H54 (cell line): ENCODE data around the gene RNF8.
A peak's percentile ranks its signal among the peaks of the same experiment; 100 is the strongest.
"Not testable (repeated sequence)": the region's sequence is repeated elsewhere in the genome, so short reads cannot be mapped to it uniquely, and the experiment has no call there.

Source experiments
- DNase-seq: peaks from one replicate; pipeline ENCODE4 v3.0.0; 2011; ENCODE audit warnings: low spot score, mixed read lengths; ENCODE audit not compliant: insufficient read length
- FAIRE-seq: peaks from 3 replicates; lab custom pipeline; 2011; peaks lifted over from hg19 to GRCh38; lab: Jason Lieb, UNC
- POLR2A ChIP-seq: IDR thresholded peaks from 2 replicates; pipeline ENCODE4 v1.6.1; 2011; ENCODE audit warnings: low read depth, mild to moderate bottlenecking, low read length

The RNF8 gene

GRCh38 chr6:37353761-37354525 is at the start of gene RNF8:
RNF8 (plus strand) TSS chr6:37353983; CDS start chr6:37354165, 182 bp downstream.
- FAIRE-seq (no peak), DNase-seq (peak; percentile 96)
- peak; percentile 86 for TF ChIP-seq POLR2A

- FAIRE-seq (no peak), DNase-seq (no peak)
- TF ChIP-seq POLR2A = no peak
These were observed 49.0 kb upstream of the RNF8 start for GRCh38 chr6:37304766-37305165.

GRCh38 chr6:37305841-37306425 is 47.9 kb upstream of the RNF8 start:
- FAIRE-seq = no peak
- no peak for TF ChIP-seq POLR2A
- DNase-seq = no peak

- FAIRE-seq (no peak), DNase-seq (no peak)
- TF ChIP-seq POLR2A = no peak
These were observed 47.1 kb upstream of the RNF8 start for GRCh38 chr6:37306624-37307222.

GRCh38 chr6:37307484-37307883 is 46.3 kb upstream of the RNF8 start:
- not testable (repeated sequence) for FAIRE-seq, DNase-seq

GRCh38 chr6:37308069-37308815 is 45.5 kb upstream of the RNF8 start:
- no peak for TF ChIP-seq POLR2A
- no peak for DNase-seq
- FAIRE-seq = no peak

GRCh38 chr6:37309046-37309445 is 44.7 kb upstream of the RNF8 start:
- FAIRE-seq (no peak), DNase-seq (no peak)
- no peak for TF ChIP-seq POLR2A

GRCh38 chr6:37309692-37310091 is 44.1 kb upstream of the RNF8 start:
- DNase-seq (no peak), FAIRE-seq (no peak)
- TF ChIP-seq POLR2A = no peak

- no peak for FAIRE-seq
- no peak for DNase-seq
- TF ChIP-seq POLR2A = no peak
These were observed 42.8 kb upstream of the RNF8 start for GRCh38 chr6:37310966-37311365.

GRCh38 chr6:37311741-37312473 is 41.9 kb upstream of the RNF8 start:
- DNase-seq = no peak
- no peak for FAIRE-seq
- TF ChIP-seq POLR2A = no peak

- FAIRE-seq = no peak
- TF ChIP-seq POLR2A = no peak
- no peak for DNase-seq
These were observed 39.9 kb upstream of the RNF8 start for GRCh38 chr6:37313723-37314486.

- FAIRE-seq = no peak
- DNase-seq = no peak
- no peak for TF ChIP-seq POLR2A
These were observed 39.2 kb upstream of the RNF8 start for GRCh38 chr6:37314487-37315156.
